H1 (cell line): ENCODE measurements around the gene ZNF184. TPM values are rescaled to one million over a fixed set of nuclear protein-coding genes. Genes with fewer than 3 reads are reported as not detected.

Source experiments
- CBX5 ChIP-seq: fragments of 300-800, 300-1000 bp; sonication (generic); IDR thresholded peaks from 2 replicates; pipeline ENCODE4 v1.7.1; 2016; ENCODE audit warnings: antibody characterized with exemption, low read length, low read depth
- CBX8 ChIP-seq: fragments of 300-800, 300-1000 bp; sonication (generic); IDR thresholded peaks from 2 replicates; pipeline ENCODE4 v1.7.1; 2016; ENCODE audit warnings: low read depth, low read length, borderline replicate concordance
- FOSL1 ChIP-seq: IDR thresholded peaks from 2 replicates; pipeline ENCODE4 v1.6.1; 2011; ENCODE audit warnings: mild to moderate bottlenecking, low read depth, low read length, moderate library complexity; ENCODE audit not compliant: insufficient read depth
- GABPA ChIP-seq: IDR thresholded peaks from 2 replicates; pipeline ENCODE4 v1.6.1; 2011; ENCODE audit warnings: mild to moderate bottlenecking, low read length, moderate library complexity, borderline replicate concordance; ENCODE audit not compliant: insufficient read depth
- MAFK ChIP-seq: IDR thresholded peaks from 2 replicates; pipeline ENCODE4 v1.6.1; 2012; ENCODE audit warnings: low read depth, mild to moderate bottlenecking, improper control_type of control experiment, low read length
- SAP30 ChIP-seq: fragments of 300-600 bp; sonication (generic); IDR thresholded peaks from 2 replicates; pipeline ENCODE4 v1.7.1; 2012; ENCODE audit warnings: low read length, moderate library complexity, mild to moderate bottlenecking, inconsistent platforms; ENCODE audit not compliant: insufficient read depth, insufficient replicate concordance
- TBP ChIP-seq: IDR thresholded peaks from 2 replicates; pipeline ENCODE4 v1.6.1; 2011; ENCODE audit warnings: low read depth, low read length, improper control_type of control experiment
- polyA plus RNA-seq, 7 experiments: library from polyadenylated mRNA; depleted of rRNA in 3 of 7; stranded (reverse) in 5 of 7; unstranded in 2 of 7; fragments of >200 nt in 5 of 7; fragments of 200-250 nt in 2 of 7; gene quantifications; 1 replicate in 5 of 7; 2 replicates in 1 of 7; 4 replicates in 1 of 7; pipeline versions ENCODE4 v1.2.1 to v1.2.3, GENCODE V29; 2011 to 2013; ENCODE audit warnings: missing spikeins in 2 of 7, mixed read lengths in 2 of 7
- total RNA-seq: library from RNA; stranded (reverse); fragmentation: NEBNext Ultra II Directional; extraction: Animal tissue kit (Norgen Biotek cat#: 25700); gene quantifications from 2 replicates; pipeline ENCODE4 v1.2.1, GENCODE V29; 2021
- TF ChIP-seq, protein P1 (sequence below), 3 experiments: IDR thresholded peaks; 1 replicate in 2 of 3; 2 replicates in 1 of 3; pipeline versions ENCODE4 v1.5.1 to v1.6.1; 2011; ENCODE audit warnings: low read length in 3 of 3, mild to moderate bottlenecking in 3 of 3, inconsistent platforms in 2 of 3, low read depth in 1 of 3, moderate library complexity in 1 of 3; ENCODE audit not compliant: insufficient read depth in 1 of 3; ENCODE audit errors: control extremely low read depth in 1 of 3

ZNF184 gene
- total and polyA plus RNA-seq, 2 of the 8 experiments (the other 6 are each of a cell fraction or from before 2014, with no cell fraction given), result 1.9 to 12.3 TPM

- TF ChIP-seq SAP30, result peak; percentile 28
- TF ChIP-seq MAFK, result peak; percentile 73; the same call in 1 of the 2 replicates
- TF ChIP-seq TBP, result peak; percentile 99
- TF ChIP-seq, protein P1, sequence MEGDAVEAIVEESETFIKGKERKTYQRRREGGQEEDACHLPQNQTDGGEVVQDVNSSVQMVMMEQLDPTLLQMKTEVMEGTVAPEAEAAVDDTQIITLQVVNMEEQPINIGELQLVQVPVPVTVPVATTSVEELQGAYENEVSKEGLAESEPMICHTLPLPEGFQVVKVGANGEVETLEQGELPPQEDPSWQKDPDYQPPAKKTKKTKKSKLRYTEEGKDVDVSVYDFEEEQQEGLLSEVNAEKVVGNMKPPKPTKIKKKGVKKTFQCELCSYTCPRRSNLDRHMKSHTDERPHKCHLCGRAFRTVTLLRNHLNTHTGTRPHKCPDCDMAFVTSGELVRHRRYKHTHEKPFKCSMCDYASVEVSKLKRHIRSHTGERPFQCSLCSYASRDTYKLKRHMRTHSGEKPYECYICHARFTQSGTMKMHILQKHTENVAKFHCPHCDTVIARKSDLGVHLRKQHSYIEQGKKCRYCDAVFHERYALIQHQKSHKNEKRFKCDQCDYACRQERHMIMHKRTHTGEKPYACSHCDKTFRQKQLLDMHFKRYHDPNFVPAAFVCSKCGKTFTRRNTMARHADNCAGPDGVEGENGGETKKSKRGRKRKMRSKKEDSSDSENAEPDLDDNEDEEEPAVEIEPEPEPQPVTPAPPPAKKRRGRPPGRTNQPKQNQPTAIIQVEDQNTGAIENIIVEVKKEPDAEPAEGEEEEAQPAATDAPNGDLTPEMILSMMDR (IDR thresholded peaks at IDR 0.05; ENCODE audit: control extremely low read depth in 1 of 3, insufficient read depth in 1 of 3, low read depth in 1 of 3, low read length in 3 of 3), result no peak
- no peak for TF ChIP-seq CBX8
- TF ChIP-seq GABPA, result 0 out of 2 replicates have a peak, but pooled peaks have one; percentile 57
- no peak for TF ChIP-seq FOSL1
- no peak for TF ChIP-seq CBX5
These were observed 6.6 kb upstream of the ZNF184 start (continued) for GRCh38 chr6:27479319-27480182.
